Astrocyte (in vitro differentiated cells and primary cell): ENCODE data around the gene SCAP. TPM values are rescaled to one million over a fixed set of nuclear protein-coding genes. Genes with fewer than 3 reads are reported as not detected.
"Not testable (repeated sequence)": the region's sequence is repeated elsewhere in the genome, so short reads cannot be mapped to it uniquely, and the experiment has no call there.

Experiments
- DNase-seq: peaks from one replicate; pipeline ENCODE4 v3.0.0-alpha.2; 2010; ENCODE audit warnings: low read depth
- FAIRE-seq: peaks from 2 replicates; lab custom pipeline; 2011; peaks lifted over from hg19 to GRCh38; lab: Jason Lieb, UNC
- H2AFZ ChIP-seq: 2 replicates; pipeline ENCODE4 v1.6.0; 2012; ENCODE audit warnings: low read depth, low read length, inconsistent platforms
- H3K27ac ChIP-seq: 2 replicates; pipeline ENCODE4 v1.5.1; 2011; ENCODE audit warnings: low read depth, low read length, inconsistent platforms
- H3K27me3 ChIP-seq: 2 replicates; pipeline ENCODE4 v1.6.0; 2011; ENCODE audit warnings: low read length, inconsistent platforms; ENCODE audit not compliant: insufficient read depth
- H3K36me3 ChIP-seq: 2 replicates; pipeline ENCODE4 v1.5.1; 2011; ENCODE audit warnings: low read length, inconsistent platforms; ENCODE audit not compliant: insufficient read depth
- H3K4me1 ChIP-seq: 2 replicates; pipeline ENCODE4 v1.5.1; 2011; ENCODE audit warnings: low read length, inconsistent platforms; ENCODE audit not compliant: insufficient read depth
- H3K4me2 ChIP-seq: 2 replicates; pipeline ENCODE4 v1.6.0; 2012; ENCODE audit warnings: low read length, inconsistent platforms
- H3K4me3 ChIP-seq: 2 replicates; pipeline ENCODE4 v1.5.1; 2011; ENCODE audit warnings: low read depth, mild to moderate bottlenecking, low read length, inconsistent platforms; ENCODE audit not compliant: insufficient read depth
- H3K79me2 ChIP-seq: 2 replicates; pipeline ENCODE4 v1.6.0; 2012; ENCODE audit warnings: mild to moderate bottlenecking, low read length, inconsistent platforms; ENCODE audit not compliant: insufficient read depth
- H3K9ac ChIP-seq: 2 replicates; pipeline ENCODE4 v1.6.0; 2012; ENCODE audit warnings: mild to moderate bottlenecking, low read length, inconsistent platforms
- H3K9me3 ChIP-seq: 2 replicates; pipeline ENCODE4 v1.5.1; 2012; ENCODE audit warnings: low read depth, mild to moderate bottlenecking, low read length, inconsistent platforms; ENCODE audit not compliant: insufficient read depth
- H4K20me1 ChIP-seq: 2 replicates; pipeline ENCODE4 v1.6.0; 2012; ENCODE audit warnings: low read length, inconsistent platforms; ENCODE audit not compliant: insufficient read depth
- H3K27ac Mint-ChIP-seq: one replicate; pipeline ENCODE4 v1.8.0; 2021; ENCODE audit warnings: mild to moderate bottlenecking, mixed read lengths; ENCODE audit not compliant: unreplicated experiment
- H3K27me3 Mint-ChIP-seq: one replicate; pipeline ENCODE4 v1.8.0; 2021; ENCODE audit warnings: low read depth, mixed read lengths; ENCODE audit not compliant: unreplicated experiment
- H3K36me3 Mint-ChIP-seq: one replicate; pipeline ENCODE4 v1.8.0; 2021; ENCODE audit warnings: low read depth, mixed read lengths; ENCODE audit not compliant: unreplicated experiment
- H3K4me1 Mint-ChIP-seq: one replicate; pipeline ENCODE4 v1.8.0; 2021; ENCODE audit warnings: low read depth, mixed read lengths; ENCODE audit not compliant: unreplicated experiment
- H3K4me3 Mint-ChIP-seq: one replicate; pipeline ENCODE4 v1.8.0; 2021; ENCODE audit warnings: mild to moderate bottlenecking, moderate library complexity, mixed read lengths; ENCODE audit not compliant: unreplicated experiment
- H3K9me3 Mint-ChIP-seq: one replicate; pipeline ENCODE4 v1.8.0; 2021; ENCODE audit warnings: mild to moderate bottlenecking, mixed read lengths; ENCODE audit not compliant: unreplicated experiment
- CTCF ChIP-seq: IDR thresholded peaks from 2 replicates; pipeline ENCODE4 v1.5.1; 2011; ENCODE audit warnings: low read depth, mild to moderate bottlenecking, inconsistent platforms, low read length, moderate library complexity; ENCODE audit not compliant: insufficient read depth
- EZH2 ChIP-seq: IDR thresholded peaks from 2 replicates; pipeline ENCODE4 v1.6.1; 2012; ENCODE audit warnings: mild to moderate bottlenecking, low read length, inconsistent platforms; ENCODE audit not compliant: insufficient read depth
- total RNA-seq: library from RNA; stranded (reverse); gene quantifications from 2 replicates; pipeline ENCODE4 v1.2.1, GENCODE V29; 2021

SCAP gene
- total RNA-seq, 1 donor from 2014 or later = 47.9 TPM

GRCh38 chr3:47480267-47480666 lies 4.5 kb upstream of the SCAP start:
- not testable (repeated sequence) for H3K79me2 ChIP-seq

GRCh38 chr3:47479826-47480160 lies 4.1 kb upstream of the SCAP start:
- H3K4me2 ChIP-seq = no peak overlapping the region
- no peaks in the 10 kb centered on the region for H3K4me1 Mint-ChIP-seq
- H3K9me3 ChIP-seq = no peaks in the 10 kb centered on the region
- H3K27me3 ChIP-seq = no peaks in the 10 kb centered on the region
- H2AFZ ChIP-seq = no peak overlapping the region
- no peak for TF ChIP-seq CTCF
- no peak for TF ChIP-seq EZH2
- H3K27ac Mint-ChIP-seq = no peak overlapping the region
- H3K36me3 ChIP-seq = no peaks in the 10 kb centered on the region
- FAIRE-seq (no peak), DNase-seq (no peak)
- H3K36me3 Mint-ChIP-seq = no peaks in the 10 kb centered on the region
- H4K20me1 ChIP-seq = peaks cover 5% of the 10 kb centered on the region
- no peaks in the 10 kb centered on the region for H3K4me1 ChIP-seq
- H3K9me3 Mint-ChIP-seq = no peaks in the 10 kb centered on the region
- H3K27ac ChIP-seq = no peak overlapping the region
- H3K4me3 ChIP-seq = no peak overlapping the region
- no peaks in the 10 kb centered on the region for H3K27me3 Mint-ChIP-seq
- peaks cover 7% of the 10 kb centered on the region for H3K79me2 ChIP-seq
- H3K9ac ChIP-seq = no peak overlapping the region
- H3K4me3 Mint-ChIP-seq = no peak overlapping the region

More at GRCh38 chr3:47480267-47480666, 4.5 kb upstream of the SCAP start:
- H3K4me1 ChIP-seq, H3K4me2 ChIP-seq, H2AFZ ChIP-seq, FAIRE-seq, H3K4me3 Mint-ChIP-seq, H3K27me3 Mint-ChIP-seq, H3K4me3 ChIP-seq, H3K36me3 Mint-ChIP-seq, H3K36me3 ChIP-seq, H3K9ac ChIP-seq, H3K9me3 Mint-ChIP-seq, H3K27me3 ChIP-seq, H3K4me1 Mint-ChIP-seq, DNase-seq, H4K20me1 ChIP-seq, H3K27ac Mint-ChIP-seq, H3K9me3 ChIP-seq, H3K27ac ChIP-seq: not testable (repeated sequence)

DNA sequence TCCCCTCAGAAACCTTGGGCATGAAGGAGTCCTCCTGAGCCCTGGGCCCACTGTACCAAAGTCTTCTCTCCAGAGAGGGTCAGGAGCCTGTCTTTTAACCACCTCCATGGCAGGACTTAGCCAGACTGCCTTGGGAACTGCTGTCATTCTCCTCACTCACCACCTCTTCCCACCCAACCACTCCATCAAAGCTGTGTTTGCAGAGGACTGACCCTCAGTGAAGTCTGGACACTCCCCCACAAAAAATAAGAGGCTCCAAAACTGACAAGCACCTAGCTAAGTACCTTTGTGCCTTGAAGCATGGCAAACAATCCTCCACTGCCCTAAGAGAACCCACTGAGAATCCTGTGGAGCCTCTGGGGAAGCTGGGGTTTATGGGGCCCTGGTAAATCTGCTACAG lies 2.3 kb upstream of the SCAP start:
- Mint-ChIP-seq H3K4me3 (no peak overlapping the region), H3K9me3 (no peaks in the 10 kb centered on the region), H3K36me3 (no peaks in the 10 kb centered on the region), H3K27me3 (no peaks in the 10 kb centered on the region), H3K4me1 (peaks cover 4% of the 10 kb centered on the region), H3K27ac (no peak overlapping the region)
- H3K27me3 ChIP-seq = no peaks in the 10 kb centered on the region
- H3K4me3 ChIP-seq = no peak overlapping the region
- DNase-seq = no peak
- no peak overlapping the region for H3K27ac ChIP-seq
- H4K20me1 ChIP-seq = peaks cover 17% of the 10 kb centered on the region
- FAIRE-seq = no peak
- H3K36me3 ChIP-seq = no peaks in the 10 kb centered on the region
- H3K4me2 ChIP-seq = no peak overlapping the region
- H3K79me2 ChIP-seq = peaks cover 23% of the 10 kb centered on the region
- H3K4me1 ChIP-seq = no peaks in the 10 kb centered on the region
- H3K9me3 ChIP-seq = no peaks in the 10 kb centered on the region
- H2AFZ ChIP-seq = no peak overlapping the region
- H3K9ac ChIP-seq = no peak overlapping the region
- no peak for TF ChIP-seq EZH2
- no peak for TF ChIP-seq CTCF
